GM15510 (cell line): ENCODE data around the gene NAALADL2.

Source experiments
- POLR2A ChIP-seq: IDR thresholded peaks from 3 replicates; pipeline ENCODE4 v1.6.1; 2011; ENCODE audit warnings: borderline replicate concordance; ENCODE audit not compliant: insufficient read length; ENCODE audit errors: extremely low read depth

The NAALADL2 gene

DNA sequence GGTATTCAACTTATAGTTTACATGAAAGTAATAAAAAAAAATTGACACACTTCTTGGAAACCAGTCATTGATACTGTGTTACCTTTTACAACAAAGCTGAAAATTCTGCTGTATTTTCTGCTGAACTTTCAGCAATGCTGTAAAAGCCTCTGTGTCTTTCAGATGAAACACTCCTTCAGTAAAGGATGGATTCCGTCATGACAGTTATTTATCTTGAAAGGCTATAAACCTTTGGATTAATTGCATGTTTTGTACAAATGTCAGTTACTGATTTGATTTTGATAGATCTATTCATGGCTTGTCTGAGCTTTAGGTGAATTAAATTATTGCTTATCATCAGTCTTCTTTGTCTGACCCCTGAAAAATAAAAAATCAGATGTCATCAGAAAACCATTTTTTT lies 355.1 kb downstream of the NAALADL2 start:
- no peak for TF ChIP-seq POLR2A

DNA sequence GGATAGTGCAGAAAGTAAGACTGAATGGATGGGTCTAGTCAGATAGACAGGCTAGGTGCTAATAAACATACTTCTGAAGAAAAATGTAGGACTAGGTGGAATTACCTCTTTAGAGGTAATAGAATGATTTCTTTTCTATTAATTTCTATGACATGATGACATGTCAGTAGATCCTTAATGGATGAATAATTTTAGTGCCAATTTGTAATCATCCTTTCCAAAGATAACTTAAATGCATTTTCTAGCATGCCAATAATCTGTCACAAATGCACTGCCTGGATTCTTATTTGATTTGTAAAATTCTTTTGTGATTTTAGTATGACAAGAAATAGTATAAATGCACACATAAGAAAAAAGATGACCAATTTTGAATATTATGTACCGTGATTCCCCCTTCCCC lies 356.7 kb downstream of the NAALADL2 start:
- TF ChIP-seq POLR2A, result no peak

DNA sequence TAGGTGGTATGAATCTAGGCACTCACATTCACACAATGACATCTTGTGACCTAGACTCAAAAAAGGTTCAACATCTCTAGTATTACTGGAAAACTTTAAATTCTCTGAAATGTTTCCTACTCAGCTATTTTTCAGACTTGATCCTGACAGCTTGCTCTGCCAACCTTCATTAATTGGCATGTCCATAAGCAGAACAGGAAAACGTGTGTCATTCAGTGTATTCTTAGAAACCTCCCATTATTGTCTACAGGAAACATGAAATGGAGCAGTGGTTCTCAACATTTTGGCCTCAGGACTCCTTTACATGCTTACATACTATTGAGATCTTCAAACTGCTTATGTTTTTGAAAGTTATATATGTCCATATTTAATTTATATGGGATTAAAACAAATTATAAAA lies 363.2 kb downstream of the NAALADL2 start:
- no peak for TF ChIP-seq POLR2A

DNA sequence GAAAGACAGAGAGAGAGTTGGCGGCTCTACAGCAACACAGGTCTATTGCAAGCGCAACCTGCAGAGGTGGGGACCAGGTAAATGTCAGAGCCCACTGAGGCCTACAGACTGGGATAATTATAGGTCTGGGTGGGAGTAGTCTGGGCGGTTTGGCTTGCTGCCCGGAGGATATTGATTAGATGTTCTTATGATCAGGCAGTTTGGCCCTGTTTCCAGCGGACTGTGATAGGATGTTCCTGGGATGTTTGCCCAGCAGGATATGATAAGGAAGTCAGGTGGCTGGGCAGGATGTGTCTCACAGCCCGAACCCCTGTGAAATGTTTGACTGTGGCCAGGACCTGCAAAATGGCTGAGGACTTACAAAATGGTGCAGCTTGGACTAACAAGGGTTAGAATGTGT lies 364.9 kb downstream of the NAALADL2 start:
- no peak for TF ChIP-seq POLR2A

DNA sequence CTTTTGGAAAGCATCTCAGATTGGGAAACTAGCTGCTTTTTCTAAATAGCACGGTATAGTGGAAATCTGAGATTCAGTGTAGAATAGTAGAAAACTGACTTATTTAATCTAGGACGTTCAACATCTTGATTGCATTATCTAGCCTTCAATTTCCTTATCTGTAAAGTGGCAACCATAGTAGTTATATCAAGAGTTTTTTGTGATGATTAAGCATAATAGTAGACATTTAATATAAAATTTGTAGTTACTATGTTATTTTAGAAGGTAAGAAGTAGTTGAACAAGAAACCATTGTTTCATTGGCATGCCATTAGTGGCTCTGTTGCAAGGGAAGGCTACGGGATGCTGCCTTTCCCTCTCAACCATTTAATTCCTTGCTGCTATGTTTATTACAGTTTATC lies 367.3 kb downstream of the NAALADL2 start:
- no peak for TF ChIP-seq POLR2A

DNA sequence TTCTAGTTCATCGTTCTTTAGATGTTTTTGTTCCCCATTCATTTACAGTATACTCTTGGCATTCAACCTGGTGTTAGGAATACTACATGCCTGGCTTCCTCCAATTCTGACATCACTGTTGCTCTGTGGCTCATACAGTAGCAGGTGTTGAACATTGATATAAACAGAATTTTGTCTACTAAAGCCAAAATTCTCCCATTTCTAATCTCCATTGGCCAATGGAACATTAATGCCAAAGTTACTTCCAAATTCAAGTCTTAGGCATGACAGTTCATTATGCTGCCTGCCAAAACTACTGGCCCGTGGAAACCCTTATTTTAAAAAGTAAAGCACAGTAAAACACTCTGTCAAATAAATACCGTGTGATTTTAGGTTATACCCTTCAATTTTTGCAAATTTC lies 368.0 kb downstream of the NAALADL2 start:
- TF ChIP-seq POLR2A, result no peak

DNA sequence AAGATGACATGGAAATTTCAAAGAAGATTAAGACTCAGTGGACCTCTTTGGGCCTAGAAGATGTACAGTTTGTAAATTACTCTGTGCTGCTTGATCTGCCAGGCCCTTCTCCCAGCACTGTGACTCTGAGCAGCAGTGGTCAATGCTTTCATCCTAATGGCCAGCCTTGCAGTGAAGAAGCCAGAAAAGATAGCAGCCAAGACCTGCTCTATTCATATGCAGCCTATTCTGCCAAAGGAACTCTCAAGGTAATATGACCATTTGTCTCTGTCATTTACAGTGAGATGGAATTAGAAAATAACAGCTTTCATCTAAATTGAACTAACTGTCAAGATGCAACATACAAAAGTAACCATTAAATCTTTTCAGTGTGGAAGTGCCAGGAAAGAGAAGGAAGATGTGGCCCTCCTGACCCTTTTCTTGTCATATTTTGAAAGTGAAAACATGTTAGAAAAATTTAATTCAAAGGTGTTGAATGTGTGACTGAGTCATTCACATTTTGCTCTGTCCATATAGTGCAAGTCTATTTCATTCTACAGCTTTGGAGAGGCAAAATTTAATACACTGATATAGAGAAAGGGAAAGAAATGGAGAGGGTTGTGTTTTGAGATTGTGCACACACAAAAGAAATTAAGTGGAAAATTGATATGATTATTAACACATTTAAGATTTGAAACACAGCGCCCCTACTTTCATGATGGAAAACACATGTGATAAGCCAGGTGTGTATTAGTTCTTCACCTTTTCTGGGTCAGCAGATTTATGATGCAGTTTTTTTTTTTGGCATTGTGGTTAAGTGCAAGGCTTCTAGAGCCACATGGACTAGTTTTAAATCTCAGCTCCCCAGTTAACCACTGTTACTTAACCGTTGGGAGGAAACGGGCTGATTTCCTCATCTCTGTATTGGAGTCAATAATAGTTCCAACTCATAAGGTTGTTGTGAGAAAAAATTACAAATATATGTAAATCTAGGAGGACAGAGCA lies 375.1 kb downstream of the NAALADL2 start:
- TF ChIP-seq POLR2A, result no peak

DNA sequence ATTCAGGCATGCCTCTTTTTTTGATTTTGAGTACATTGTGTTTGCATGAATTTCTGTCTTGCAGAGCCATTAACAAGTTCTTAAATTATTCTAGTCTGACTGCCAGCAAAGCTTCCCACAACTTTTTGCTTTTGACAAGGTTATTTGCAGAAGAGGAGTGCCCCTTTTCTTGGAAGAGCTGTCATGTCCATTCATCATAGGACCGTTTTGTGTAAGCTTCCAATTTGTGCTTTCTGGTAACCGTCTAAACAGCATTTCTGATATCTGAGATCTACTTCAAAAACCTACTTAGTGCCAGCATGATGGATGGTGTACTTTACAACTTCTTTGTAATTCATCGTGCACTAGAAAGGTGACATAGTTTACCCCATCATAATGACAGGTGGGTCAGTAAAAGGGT lies 379.7 kb downstream of the NAALADL2 start:
- no peak for TF ChIP-seq POLR2A

DNA sequence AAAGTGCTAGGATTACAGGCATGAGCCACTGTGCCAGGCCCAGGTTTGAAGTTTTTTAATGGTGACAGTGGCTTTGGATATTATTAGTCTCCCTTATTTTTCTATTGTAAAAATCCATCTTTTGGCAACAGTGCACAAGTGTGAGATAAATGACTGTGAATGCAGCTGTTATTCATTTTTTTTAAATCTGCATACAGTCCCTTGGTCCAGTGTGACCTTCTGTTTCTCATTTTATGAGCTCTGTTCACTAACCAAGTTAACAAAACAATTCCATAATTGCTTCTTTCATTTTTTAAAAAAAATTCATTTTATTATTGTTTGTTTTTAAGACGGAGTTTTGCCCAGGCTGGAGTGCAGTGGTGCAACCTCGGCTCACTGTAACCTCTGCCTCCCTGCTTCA lies 381.8 kb downstream of the NAALADL2 start:
- no peak for TF ChIP-seq POLR2A

DNA sequence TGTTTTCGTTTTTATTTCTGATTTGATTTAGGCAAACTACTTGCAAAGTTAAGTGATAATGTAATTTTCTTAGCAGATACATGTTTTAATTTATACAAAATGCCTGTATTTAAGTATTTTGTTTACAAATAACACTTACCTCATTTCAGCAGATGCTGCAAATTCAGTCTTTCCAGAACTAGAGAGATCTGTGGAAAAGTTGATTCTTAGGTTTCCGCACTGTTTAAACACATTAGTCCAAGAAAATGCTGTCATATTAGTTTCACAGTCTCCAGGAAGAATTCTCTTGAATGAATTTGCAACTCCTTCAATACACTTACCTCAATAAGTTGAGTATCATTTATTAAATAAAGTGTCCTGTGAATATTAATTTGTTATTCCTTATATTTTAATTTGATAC lies 383.1 kb downstream of the NAALADL2 start:
- TF ChIP-seq POLR2A, result no peak

DNA sequence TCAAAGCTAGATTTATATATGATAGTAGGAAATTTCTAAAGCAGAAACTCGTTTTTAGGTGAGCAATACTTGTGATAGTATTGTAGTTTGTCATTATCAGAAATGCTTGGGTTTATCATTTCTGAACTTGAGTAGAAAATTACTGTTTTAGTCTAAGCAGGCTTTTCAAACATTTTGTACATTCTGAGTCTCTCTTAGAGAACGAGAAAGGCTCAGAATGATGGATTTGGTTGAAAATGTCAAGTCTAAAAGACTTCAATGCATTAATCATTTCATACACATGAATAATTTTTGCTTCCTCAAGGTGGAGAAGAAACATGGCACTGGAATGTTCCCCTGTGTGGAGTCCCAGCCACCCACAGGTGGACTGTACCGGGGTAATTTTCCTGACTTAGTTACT lies 387.1 kb downstream of the NAALADL2 start:
- TF ChIP-seq POLR2A, result no peak

DNA sequence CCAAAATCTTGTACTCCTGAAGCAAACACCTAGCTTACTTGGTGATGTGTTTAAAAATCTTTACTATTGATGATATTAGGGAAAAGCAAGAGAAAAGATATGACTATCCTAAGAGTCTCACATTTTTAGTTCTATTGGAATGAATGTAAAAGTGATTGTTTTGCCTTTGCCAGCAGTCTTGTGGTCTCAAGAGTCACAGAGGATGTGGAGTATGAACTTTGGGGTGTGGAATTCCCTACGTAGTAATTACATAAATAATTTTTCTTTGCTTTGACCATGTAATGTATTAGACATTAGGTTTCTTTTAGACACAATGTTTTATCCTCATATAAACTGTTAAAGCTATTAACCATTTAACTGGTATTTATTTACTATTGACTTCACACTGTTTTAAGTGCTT lies 387.6 kb downstream of the NAALADL2 start:
- TF ChIP-seq POLR2A, result no peak

DNA sequence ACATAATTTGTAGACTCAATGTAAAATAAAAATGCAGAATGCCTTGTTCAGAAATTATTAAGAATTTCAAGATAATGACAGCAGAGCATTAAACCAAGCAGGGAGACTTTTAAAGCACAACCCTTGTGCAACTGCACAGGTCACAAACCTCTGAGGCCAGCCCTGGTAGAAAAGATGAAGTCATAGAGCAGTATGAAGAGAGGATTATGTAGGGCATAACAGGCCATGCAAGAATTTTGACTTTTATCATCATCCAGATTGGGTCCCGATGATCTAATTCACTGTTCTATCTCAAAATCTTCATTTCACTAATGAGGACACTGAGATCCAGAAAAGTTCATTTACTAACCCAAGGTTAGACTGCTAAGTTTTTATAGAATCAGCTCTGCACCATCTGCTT lies 388.5 kb downstream of the NAALADL2 start:
- no peak for TF ChIP-seq POLR2A

DNA sequence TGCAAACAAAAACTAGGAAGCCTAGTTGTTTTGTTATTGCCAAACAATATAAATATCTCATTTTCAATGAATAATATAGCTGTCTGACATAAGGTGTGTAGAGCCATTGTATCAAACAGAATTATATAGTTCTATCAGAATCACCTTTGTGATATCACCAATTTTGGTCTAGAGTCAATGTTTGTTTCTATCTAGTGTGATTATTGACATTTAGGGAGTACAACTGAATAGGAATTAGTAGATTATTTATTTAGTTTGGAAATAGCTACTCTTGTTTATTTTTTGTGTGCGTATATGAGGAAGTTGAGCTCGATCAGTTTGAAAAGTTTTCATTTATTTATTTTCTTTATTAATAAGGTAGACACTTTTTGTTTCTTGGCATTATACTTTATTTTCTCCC lies 389.7 kb downstream of the NAALADL2 start:
- TF ChIP-seq POLR2A, result no peak

DNA sequence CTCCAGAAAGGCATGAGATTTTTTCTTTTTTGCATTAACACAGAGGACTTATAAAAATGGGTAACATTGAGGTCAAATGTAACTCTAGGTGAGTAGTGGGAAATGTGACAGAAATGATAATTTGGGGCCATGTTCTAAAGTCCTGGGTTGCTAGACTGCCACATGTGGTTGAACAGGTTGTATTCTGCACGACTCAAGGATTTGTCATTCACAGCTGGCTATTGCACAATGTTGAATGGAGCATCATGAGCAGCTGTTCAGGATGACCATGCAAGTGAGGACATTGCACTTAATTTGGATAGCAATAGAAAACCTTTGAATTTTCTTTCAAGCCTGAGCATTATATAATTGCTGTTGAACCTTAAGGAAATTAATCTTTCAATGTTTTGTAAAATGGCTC lies 396.6 kb downstream of the NAALADL2 start:
- TF ChIP-seq POLR2A, result no peak

DNA sequence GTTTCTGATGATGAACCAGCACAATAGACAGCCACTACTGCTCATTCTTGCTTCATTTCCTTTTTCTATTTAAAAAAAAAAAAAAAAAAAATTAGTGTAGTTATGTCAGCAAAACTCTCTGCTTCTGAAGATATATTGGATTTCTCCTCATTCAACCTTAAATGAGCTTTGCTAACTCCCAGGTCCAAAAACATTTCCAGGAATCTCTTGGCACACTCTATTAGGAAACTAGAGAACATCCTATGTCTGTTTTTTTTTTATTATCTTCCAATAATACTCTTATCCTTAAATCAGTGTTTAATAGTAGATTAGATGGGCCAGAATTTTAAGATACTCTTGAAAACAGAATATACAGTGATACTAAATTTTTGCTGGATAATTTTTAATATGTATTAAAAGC lies 398.0 kb downstream of the NAALADL2 start:
- no peak for TF ChIP-seq POLR2A
